ENCODE data around the gene MAP1S. TPM values are rescaled to one million over a fixed set of nuclear protein-coding genes. Genes with fewer than 3 reads are reported as not detected.

Gene MAP1S
- total RNA-seq, 1 donor from 2014 or later, result 8.9 TPM

DNA sequence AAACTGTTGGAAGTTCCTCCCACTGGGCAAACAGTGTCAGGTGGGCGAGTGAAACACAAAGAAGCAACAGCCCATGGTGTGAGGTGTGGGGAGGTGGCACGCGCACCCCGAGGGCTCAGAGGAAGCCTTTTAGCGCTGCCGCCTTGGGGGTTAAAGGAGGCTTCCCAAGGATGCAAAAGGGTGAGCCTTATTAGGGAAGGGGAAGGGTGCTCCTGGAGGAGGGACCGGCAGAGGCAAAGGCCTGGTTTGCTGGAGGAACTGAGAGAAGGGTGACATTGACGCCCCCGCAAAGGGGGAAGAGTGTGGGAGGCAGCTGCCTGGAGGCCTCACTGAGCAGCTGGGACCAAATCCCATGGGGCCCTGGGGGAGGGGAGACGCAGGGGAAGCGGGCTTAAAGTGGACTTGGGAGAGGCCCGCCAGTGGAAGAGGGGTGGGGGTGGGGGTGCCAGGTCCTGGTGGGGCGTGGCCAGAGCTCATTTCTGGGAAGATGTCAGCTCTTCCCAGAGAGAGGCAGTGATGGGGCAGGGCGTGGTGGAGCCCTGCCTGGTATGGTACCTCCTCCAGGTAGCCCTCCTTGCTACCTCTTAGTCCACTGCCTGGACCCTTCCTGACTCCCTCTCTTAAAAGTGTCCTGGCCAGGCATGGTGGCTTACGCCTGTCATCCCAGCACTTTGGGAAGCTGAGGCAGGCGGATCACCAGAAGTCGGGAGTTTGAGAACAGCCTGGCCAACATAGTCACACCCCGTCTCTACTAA is 20.0 kb downstream of the MAP1S start:
- Histone ChIP-seq H4K20me1 (ENCODE audit: low read depth) (peaks cover 7% of the 10 kb centered on the region), H3K36me3 (no peaks in the 10 kb centered on the region), H3K4me3 (no peak overlapping the region), H2AFZ (replicated peaks) (no peak overlapping the region), H3K27me3 (no peaks in the 10 kb centered on the region), H3K27ac (peak overlapping the region; percentile 6), H3F3A (ENCODE audit: low read depth) (peaks cover 7% of the 10 kb centered on the region), H3K79me2 (ENCODE audit: low read depth) (no peaks in the 10 kb centered on the region), H3K4me2 (no peak overlapping the region), H3K4me1 (no peaks in the 10 kb centered on the region), H3K9ac (peak overlapping the region; percentile 24), H3K9me3 (ENCODE audit: low read depth) (no peaks in the 10 kb centered on the region)
- peaks cover 7% of the 10 kb centered on the region for H3K36me3 Mint-ChIP-seq
- H3K9me3 Mint-ChIP-seq, result peaks cover 10% of the 10 kb centered on the region
- peaks cover 9% of the 10 kb centered on the region for H3K4me1 Mint-ChIP-seq
- no peak overlapping the region for H3K4me3 Mint-ChIP-seq
- peaks cover 2% of the 10 kb centered on the region for H3K27me3 Mint-ChIP-seq (ENCODE audit: insufficient read depth, low read depth)
- no peak for DNase-seq (ENCODE audit: low spot score)
- TF ChIP-seq EZH2 (IDR thresholded peaks at IDR 0.05), result no peak
- TF ChIP-seq, protein P1, sequence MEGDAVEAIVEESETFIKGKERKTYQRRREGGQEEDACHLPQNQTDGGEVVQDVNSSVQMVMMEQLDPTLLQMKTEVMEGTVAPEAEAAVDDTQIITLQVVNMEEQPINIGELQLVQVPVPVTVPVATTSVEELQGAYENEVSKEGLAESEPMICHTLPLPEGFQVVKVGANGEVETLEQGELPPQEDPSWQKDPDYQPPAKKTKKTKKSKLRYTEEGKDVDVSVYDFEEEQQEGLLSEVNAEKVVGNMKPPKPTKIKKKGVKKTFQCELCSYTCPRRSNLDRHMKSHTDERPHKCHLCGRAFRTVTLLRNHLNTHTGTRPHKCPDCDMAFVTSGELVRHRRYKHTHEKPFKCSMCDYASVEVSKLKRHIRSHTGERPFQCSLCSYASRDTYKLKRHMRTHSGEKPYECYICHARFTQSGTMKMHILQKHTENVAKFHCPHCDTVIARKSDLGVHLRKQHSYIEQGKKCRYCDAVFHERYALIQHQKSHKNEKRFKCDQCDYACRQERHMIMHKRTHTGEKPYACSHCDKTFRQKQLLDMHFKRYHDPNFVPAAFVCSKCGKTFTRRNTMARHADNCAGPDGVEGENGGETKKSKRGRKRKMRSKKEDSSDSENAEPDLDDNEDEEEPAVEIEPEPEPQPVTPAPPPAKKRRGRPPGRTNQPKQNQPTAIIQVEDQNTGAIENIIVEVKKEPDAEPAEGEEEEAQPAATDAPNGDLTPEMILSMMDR (IDR thresholded peaks at IDR 0.05), result no peak
- no peak for TF ChIP-seq EZH2phosphoT487 (IDR thresholded peaks at IDR 0.05)
- H3K27ac Mint-ChIP-seq, result peak overlapping the region; percentile 46

- Histone ChIP-seq H3K4me1 (no peaks in the 10 kb centered on the region), H3K27ac (no peak overlapping the region), H3K4me3 (no peak overlapping the region), H3F3A (ENCODE audit: low read depth) (peaks cover 7% of the 10 kb centered on the region), H4K20me1 (ENCODE audit: low read depth) (no peaks in the 10 kb centered on the region), H3K79me2 (ENCODE audit: low read depth) (no peaks in the 10 kb centered on the region), H3K9ac (no peak overlapping the region), H3K36me3 (no peaks in the 10 kb centered on the region), H2AFZ (replicated peaks) (no peak overlapping the region), H3K4me2 (no peak overlapping the region), H3K9me3 (ENCODE audit: low read depth) (no peaks in the 10 kb centered on the region), H3K27me3 (no peaks in the 10 kb centered on the region)
- no peak for DNase-seq (ENCODE audit: low spot score)
- Mint-ChIP-seq H3K36me3 (peaks cover 7% of the 10 kb centered on the region), H3K27ac (no peak overlapping the region), H3K9me3 (peaks cover 10% of the 10 kb centered on the region), H3K27me3 (ENCODE audit: insufficient read depth, low read depth) (peaks cover 2% of the 10 kb centered on the region), H3K4me3 (no peak overlapping the region), H3K4me1 (peaks cover 15% of the 10 kb centered on the region)
- TF ChIP-seq EZH2phosphoT487 (IDR thresholded peaks at IDR 0.05) (no peak), EZH2 (IDR thresholded peaks at IDR 0.05) (no peak)
- TF ChIP-seq, protein P1 (IDR thresholded peaks at IDR 0.05), result no peak
Measured at GRCh38 chr19:17741456-17741855, 22.2 kb downstream of the MAP1S start.

DNA sequence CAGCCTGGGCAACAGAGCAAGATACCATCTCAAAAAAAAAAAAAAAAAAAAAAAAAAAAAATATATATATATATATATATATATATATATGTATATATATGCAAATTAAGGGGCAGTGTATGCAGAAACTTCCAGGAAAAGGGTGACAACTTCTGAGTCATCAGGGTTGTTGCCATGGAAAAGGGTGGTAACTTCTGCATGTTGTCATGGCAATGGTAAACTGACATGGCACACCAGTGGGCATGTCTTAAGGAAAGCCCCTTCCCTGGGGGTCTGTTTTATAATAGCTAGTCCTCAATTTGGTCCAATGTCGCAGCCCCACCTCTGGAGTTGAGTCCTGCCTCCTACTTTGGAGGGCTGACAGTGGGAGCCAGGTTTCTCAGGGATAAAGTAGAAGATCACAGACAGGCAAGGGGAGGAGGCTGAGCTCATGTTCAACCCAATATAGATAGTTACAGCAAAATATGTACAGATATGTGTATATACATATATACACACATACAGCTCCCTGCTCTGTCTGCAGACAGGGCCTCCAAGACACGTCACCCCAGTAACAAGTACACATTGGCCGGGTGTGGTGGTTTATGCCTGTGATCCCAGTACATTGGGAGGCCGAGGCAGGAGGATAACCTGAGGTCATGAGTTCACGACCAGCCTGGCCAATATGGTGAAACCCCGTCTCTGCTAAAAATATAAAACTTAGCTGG is 24.7 kb downstream of the MAP1S start:
- Histone ChIP-seq H3K4me3 (no peak overlapping the region), H3K9ac (no peak overlapping the region), H3K9me3 (ENCODE audit: low read depth) (no peaks in the 10 kb centered on the region), H3K4me2 (no peak overlapping the region), H3K36me3 (no peaks in the 10 kb centered on the region), H4K20me1 (ENCODE audit: low read depth) (no peaks in the 10 kb centered on the region), H3F3A (ENCODE audit: low read depth) (peaks cover 4% of the 10 kb centered on the region), H3K27me3 (no peaks in the 10 kb centered on the region), H3K79me2 (ENCODE audit: low read depth) (peaks cover 6% of the 10 kb centered on the region), H3K27ac (no peak overlapping the region), H3K4me1 (peaks cover 8% of the 10 kb centered on the region), H2AFZ (replicated peaks) (no peak overlapping the region)
- no peak for DNase-seq (ENCODE audit: low spot score)
- Mint-ChIP-seq H3K27me3 (ENCODE audit: insufficient read depth, low read depth) (no peaks in the 10 kb centered on the region), H3K27ac (no peak overlapping the region), H3K4me1 (peaks cover 21% of the 10 kb centered on the region), H3K36me3 (peaks cover 7% of the 10 kb centered on the region), H3K4me3 (no peak overlapping the region), H3K9me3 (peaks cover 10% of the 10 kb centered on the region)
- TF ChIP-seq EZH2phosphoT487 (IDR thresholded peaks at IDR 0.05), result no peak
- TF ChIP-seq EZH2 (IDR thresholded peaks at IDR 0.05), result no peak
- TF ChIP-seq, protein P1 (IDR thresholded peaks at IDR 0.05), result no peak
